Osteoblast (primary cell): ENCODE measurements around the gene F2RL1. TPM values are rescaled to one million over a fixed set of nuclear protein-coding genes. Genes with fewer than 3 reads are reported as not detected.

ENCODE experiments used
- DNase-seq: peaks from one replicate; pipeline ENCODE4 v3.0.0; 2011; ENCODE audit warnings: low spot score, mixed read lengths; ENCODE audit not compliant: insufficient read length; ENCODE audit errors: missing footprints
- H2AFZ ChIP-seq: 2 replicates; pipeline ENCODE4 v1.6.0; 2011; ENCODE audit warnings: mild to moderate bottlenecking, low read length
- H3K27ac ChIP-seq: 2 replicates; pipeline ENCODE4 v1.5.1; 2011; ENCODE audit warnings: mild to moderate bottlenecking, low read depth, low read length, moderate library complexity
- H3K27me3 ChIP-seq: 2 replicates; pipeline ENCODE4 v1.6.0; 2012; ENCODE audit warnings: mild to moderate bottlenecking, control low read depth, inconsistent platforms, low read length, moderate library complexity; ENCODE audit not compliant: insufficient read depth
- H3K36me3 ChIP-seq: 2 replicates; pipeline ENCODE4 v1.5.1; 2011; ENCODE audit warnings: mild to moderate bottlenecking, low read length, control low read depth, moderate library complexity; ENCODE audit not compliant: insufficient read depth
- H3K4me1 ChIP-seq: 2 replicates; pipeline ENCODE4 v1.5.1; 2011; ENCODE audit warnings: mild to moderate bottlenecking, low read length, control low read depth, moderate library complexity; ENCODE audit not compliant: insufficient read depth
- H3K4me2 ChIP-seq: 2 replicates; pipeline ENCODE4 v1.6.0; 2011; ENCODE audit warnings: mild to moderate bottlenecking, low read length; ENCODE audit not compliant: insufficient read depth
- H3K4me3 ChIP-seq: fragments of 200-600 bp; sonication (generic); 3 replicates; pipeline ENCODE4 v1.5.1; 2012; ENCODE audit warnings: mild to moderate bottlenecking, low read length, inconsistent platforms; ENCODE audit not compliant: insufficient read depth
- H3K79me2 ChIP-seq: 2 replicates; pipeline ENCODE4 v1.6.0; 2012; ENCODE audit warnings: mild to moderate bottlenecking, low read length, control low read depth, inconsistent platforms; ENCODE audit not compliant: insufficient read depth
- H3K9me3 ChIP-seq: 2 replicates; pipeline ENCODE4 v1.5.1; 2011; ENCODE audit warnings: low read depth, low read length, control low read depth
- H4K20me1 ChIP-seq: 2 replicates; pipeline ENCODE4 v1.6.0; 2012; ENCODE audit warnings: mild to moderate bottlenecking, low read length, control low read depth; ENCODE audit not compliant: insufficient read depth
- CTCF ChIP-seq: IDR thresholded peaks from 2 replicates; pipeline ENCODE4 v1.5.1; 2011; ENCODE audit warnings: mild to moderate bottlenecking, low read depth, low read length, moderate library complexity; ENCODE audit errors: extremely low read depth
- total RNA-seq: library from RNA; depleted of rRNA; stranded (reverse); fragments of >200 nt; gene quantifications from 2 replicates; pipeline ENCODE4 v1.2.3, GENCODE V29; 2012

F2RL1 gene
- total RNA-seq, 1 donor = 1.8 TPM

- no peaks in the 10 kb centered on the region for H3K79me2 ChIP-seq
- H3K4me1 ChIP-seq = peaks cover 12% of the 10 kb centered on the region
- no peak for TF ChIP-seq CTCF
- H3K4me2 ChIP-seq = no peak overlapping the region
- H2AFZ ChIP-seq = no peak overlapping the region
- no peak overlapping the region for H3K27ac ChIP-seq
- no peaks in the 10 kb centered on the region for H4K20me1 ChIP-seq
- no peaks in the 10 kb centered on the region for H3K9me3 ChIP-seq
- H3K27me3 ChIP-seq = no peaks in the 10 kb centered on the region
- no peak for DNase-seq
- no peak overlapping the region for H3K4me3 ChIP-seq
- H3K36me3 ChIP-seq = no peaks in the 10 kb centered on the region
Measured at GRCh38 chr5:76841361-76841760, 22.5 kb downstream of the F2RL1 start.

GRCh38 chr5:76845890-76846289 is 27.1 kb downstream of the F2RL1 start:
- Histone ChIP-seq H3K27ac (no peak overlapping the region), H3K79me2 (no peaks in the 10 kb centered on the region), H2AFZ (no peak overlapping the region), H4K20me1 (no peaks in the 10 kb centered on the region), H3K4me3 (no peak overlapping the region), H3K4me1 (peaks cover 3% of the 10 kb centered on the region), H3K9me3 (no peaks in the 10 kb centered on the region), H3K4me2 (no peak overlapping the region), H3K36me3 (no peaks in the 10 kb centered on the region), H3K27me3 (no peaks in the 10 kb centered on the region)
- TF ChIP-seq CTCF = no peak
- DNase-seq = no peak

- H3K4me3 ChIP-seq = no peak within 1 kb of the TSS
- no peak within 1 kb of the TSS for H3K4me2 ChIP-seq
- TF ChIP-seq CTCF = no peak
- DNase-seq = no peak
- H3K4me1 ChIP-seq = peaks cover 3% of the 10 kb centered on the region
- H3K79me2 ChIP-seq = no peaks in the 10 kb centered on the region
- no peaks in the 10 kb centered on the region for H3K9me3 ChIP-seq
- peak within 1 kb of the TSS; percentile 29 for H2AFZ ChIP-seq
- no peak within 1 kb of the TSS for H3K27ac ChIP-seq
- H3K36me3 ChIP-seq = no peaks in the 10 kb centered on the region
- no peaks in the 10 kb centered on the region for H3K27me3 ChIP-seq
- no peaks in the 10 kb centered on the region for H4K20me1 ChIP-seq
Measured at GRCh38 chr5:76849419-76850291, 30.8 kb downstream of the F2RL1 start, which contains the start of gene S100Z. TSS of gene S100Z (plus strand) at chr5:76850014. CDS start at chr5:76875360, 25,346 bp downstream.

- no peak overlapping the region for H3K4me2 ChIP-seq
- no peaks in the 10 kb centered on the region for H3K79me2 ChIP-seq
- no peak overlapping the region for H3K27ac ChIP-seq
- peak overlapping the region; percentile 29 for H2AFZ ChIP-seq
- H3K4me1 ChIP-seq = peaks cover 3% of the 10 kb centered on the region
- TF ChIP-seq CTCF = no peak
- DNase-seq = peak; percentile 50
- H4K20me1 ChIP-seq = no peaks in the 10 kb centered on the region
- no peaks in the 10 kb centered on the region for H3K27me3 ChIP-seq
- no peaks in the 10 kb centered on the region for H3K9me3 ChIP-seq
- H3K4me3 ChIP-seq = no peak overlapping the region
- no peaks in the 10 kb centered on the region for H3K36me3 ChIP-seq
Measured at GRCh38 chr5:76850543-76851145, 31.8 kb downstream of the F2RL1 start.
